Smooth muscle cell (in vitro differentiated cells): ENCODE data around the gene SENP1. TPM values are rescaled to one million over a fixed set of nuclear protein-coding genes. Genes with fewer than 3 reads are reported as not detected.

ENCODE experiments used
- DNase-seq: peaks from one replicate; lab custom pipeline; 2025; ENCODE audit not compliant: unreplicated experiment; lab: John Stamatoyannopoulos, UW
- H2AFZ ChIP-seq: fragments of 200-600 bp; sonication (generic); 2 replicates; pipeline ENCODE4 v1.6.0; 2016; ENCODE audit warnings: antibody characterized with exemption, low read depth, mild to moderate bottlenecking
- H3F3A ChIP-seq: fragments of 200-600 bp; sonication (generic); 2 replicates; pipeline ENCODE4 v1.6.0; 2017; ENCODE audit warnings: antibody characterized with exemption, low read depth
- H3K27ac ChIP-seq: fragments of 200-600 bp; sonication (generic); 2 replicates; pipeline ENCODE4 v1.5.1; 2016; ENCODE audit warnings: low read depth, mild to moderate bottlenecking
- H3K27me3 ChIP-seq: fragments of 200-600 bp; sonication (generic); 2 replicates; pipeline ENCODE4 v1.6.1; 2016; ENCODE audit warnings: low read depth, mild to moderate bottlenecking
- H3K36me3 ChIP-seq: fragments of 200-600 bp; sonication (generic); 2 replicates; pipeline ENCODE4 v1.5.1; 2016; ENCODE audit warnings: low read depth
- H3K4me1 ChIP-seq: fragments of 200-600 bp; sonication (generic); 2 replicates; pipeline ENCODE4 v1.5.1; 2016; ENCODE audit warnings: low read depth
- H3K4me2 ChIP-seq: fragments of 200-600 bp; sonication (generic); 2 replicates; pipeline ENCODE4 v1.6.0; 2016; ENCODE audit warnings: mild to moderate bottlenecking
- H3K4me3 ChIP-seq: fragments of 200-600 bp; sonication (generic); 2 replicates; pipeline ENCODE4 v1.5.1; 2016; ENCODE audit warnings: mild to moderate bottlenecking
- H3K79me2 ChIP-seq: fragments of 200-600 bp; sonication (generic); 2 replicates; pipeline ENCODE4 v1.6.0; 2016; ENCODE audit warnings: low read depth, mild to moderate bottlenecking
- H3K9ac ChIP-seq: fragments of 200-600 bp; sonication (generic); 2 replicates; pipeline ENCODE4 v1.6.0; 2016; ENCODE audit warnings: low read depth
- H3K9me3 ChIP-seq: fragments of 200-600 bp; sonication (generic); replicated peaks from 2 replicates; pipeline ENCODE4 v1.5.1; 2016; ENCODE audit warnings: low read depth
- H4K20me1 ChIP-seq: fragments of 200-600 bp; sonication (generic); 2 replicates; pipeline ENCODE4 v1.6.0; 2016; ENCODE audit warnings: low read depth
- CTCF ChIP-seq: fragments of 200-600 bp; sonication (generic); IDR thresholded peaks from 2 replicates; pipeline ENCODE4 v1.5.1; 2017; ENCODE audit warnings: borderline replicate concordance, mild to moderate bottlenecking, antibody characterized with exemption; ENCODE audit not compliant: insufficient read depth, poor library complexity, severe bottlenecking
- WGBS: methylation state at CpG from one replicate; pipeline ENCODE4 v1.1.7; 2016; ENCODE audit warnings: low lambda C conversion rate; 5-methylcytosine and 5-hydroxymethylcytosine counted together
- polyA plus RNA-seq: library from polyadenylated mRNA; unstranded; fragments of >200 nt; fragmentation: Nextera tagmentation; extraction: Ambion mirVana; gene quantifications from 2 replicates; pipeline ENCODE4 v1.2.1, GENCODE V29; 2016
- total RNA-seq: library from RNA; depleted of rRNA; stranded (reverse); fragments of >200 nt; gene quantifications from 2 replicates; pipeline ENCODE4 v1.2.3, GENCODE V29; 2014

Gene SENP1
- total and polyA plus RNA-seq, 2 experiments from 2014 or later: 6.7 to 25.8 TPM

- Histone ChIP-seq H3K4me2 (no peak overlapping the region), H3K4me1 (peaks cover 19% of the 10 kb centered on the region), H3K27me3 (peaks cover 91% of the 10 kb centered on the region), H3F3A (no peaks in the 10 kb centered on the region), H3K36me3 (no peaks in the 10 kb centered on the region), H3K4me3 (no peak overlapping the region), H3K79me2 (no peaks in the 10 kb centered on the region), H2AFZ (no peak overlapping the region), H4K20me1 (no peaks in the 10 kb centered on the region), H3K9ac (no peak overlapping the region), H3K9me3 (no peaks in the 10 kb centered on the region), H3K27ac (no peak overlapping the region)
- no peak for TF ChIP-seq CTCF
- WGBS: 87% methylated on average over 4 of the region's 4 CpGs
- no peak for DNase-seq
Measured at GRCh38 chr12:48017921-48018617, 87.8 kb downstream of the SENP1 start.

GRCh38 chr12:48017496-48017895 is 88.4 kb downstream of the SENP1 start:
- H3F3A ChIP-seq: no peaks in the 10 kb centered on the region
- no peak overlapping the region for H3K4me2 ChIP-seq
- no peak overlapping the region for H3K27ac ChIP-seq
- 60% methylated on average over 5 of the region's 5 CpGs for WGBS
- H3K4me3 ChIP-seq: no peak overlapping the region
- no peak for TF ChIP-seq CTCF
- H3K9ac ChIP-seq: no peak overlapping the region
- no peaks in the 10 kb centered on the region for H3K9me3 ChIP-seq
- H3K4me1 ChIP-seq: peaks cover 13% of the 10 kb centered on the region
- no peaks in the 10 kb centered on the region for H3K79me2 ChIP-seq
- H4K20me1 ChIP-seq: no peaks in the 10 kb centered on the region
- peaks cover 91% of the 10 kb centered on the region for H3K27me3 ChIP-seq
- H3K36me3 ChIP-seq: no peaks in the 10 kb centered on the region
- no peak overlapping the region for H2AFZ ChIP-seq
- no peak for DNase-seq

GRCh38 chr12:48016373-48017020 is 89.4 kb downstream of the SENP1 start:
- no peaks in the 10 kb centered on the region for H3F3A ChIP-seq
- H3K9ac ChIP-seq: no peak overlapping the region
- H3K36me3 ChIP-seq: no peaks in the 10 kb centered on the region
- H3K79me2 ChIP-seq: no peaks in the 10 kb centered on the region
- no peak overlapping the region for H2AFZ ChIP-seq
- no peak overlapping the region for H3K27ac ChIP-seq
- 67% methylated on average over 8 of the region's 8 CpGs for WGBS
- H3K4me3 ChIP-seq: no peak overlapping the region
- no peaks in the 10 kb centered on the region for H4K20me1 ChIP-seq
- H3K4me2 ChIP-seq: no peak overlapping the region
- TF ChIP-seq CTCF: no peak
- no peaks in the 10 kb centered on the region for H3K9me3 ChIP-seq
- H3K4me1 ChIP-seq: peaks cover 3% of the 10 kb centered on the region
- H3K27me3 ChIP-seq: peaks cover 89% of the 10 kb centered on the region
- no peak for DNase-seq
